Natural killer cell treated with Interleukin-12 subunit alpha and Interleukin-12 subunit beta and Interleukin-15 and Interleukin-18, amount 100 ng/mL, for 72 hours (primary cell): ENCODE data around the gene NIP7. TPM values are rescaled to one million over a fixed set of nuclear protein-coding genes. Genes with fewer than 3 reads are reported as not detected.

ENCODE experiments used
- ATAC-seq, 2 donors: fragments of 150-1000 bp; cut with Tn5 transposase in 1 of 2; sonication (Bioruptor Pico), chemical (Tn5 transposase) in 1 of 2; 2 replicates each; pipeline ENCODE4 v1.10.0; 2021
- DNase-seq: peaks from one replicate; pipeline ENCODE4 v3.0.0; 2022; ENCODE audit warnings: low spot score
- H3K27ac Mint-ChIP-seq, 2 donors: 1 replicate in 1 of 2; 2 replicates in 1 of 2; pipeline ENCODE4 v1.8.0; 2022; ENCODE audit warnings: mixed read lengths in 2 of 2, mild to moderate bottlenecking in 1 of 2, moderate library complexity in 1 of 2
- H3K27me3 Mint-ChIP-seq, 2 donors: 1 replicate in 1 of 2; 2 replicates in 1 of 2; pipeline ENCODE4 v1.8.0; 2022; ENCODE audit warnings: mixed read lengths in 2 of 2
- H3K36me3 Mint-ChIP-seq: one replicate; pipeline ENCODE4 v1.8.0; 2022; ENCODE audit warnings: mixed read lengths
- H3K4me1 Mint-ChIP-seq, 2 donors: 1 replicate in 1 of 2; 2 replicates in 1 of 2; pipeline ENCODE4 v1.8.0; 2022; ENCODE audit warnings: low read depth in 2 of 2, mixed read lengths in 2 of 2, mild to moderate bottlenecking in 1 of 2
- H3K4me3 Mint-ChIP-seq: one replicate; pipeline ENCODE4 v1.8.0; 2022; ENCODE audit warnings: mixed read lengths
- H3K9me3 Mint-ChIP-seq: 2 replicates; pipeline ENCODE4 v1.8.0; 2022; ENCODE audit warnings: mixed read lengths
- total RNA-seq, 2 donors: library from RNA; stranded (reverse); gene quantifications; one replicate each; pipeline ENCODE4 v1.2.3, GENCODE V29; 2022

NIP7 gene
- total RNA-seq, 2 donors from 2014 or later, result 52.3 to 82.8 TPM

GRCh38 chr16:69368866-69369265, 29.3 kb downstream of the NIP7 start:
- Mint-ChIP-seq H3K27ac (no peak overlapping the region), H3K9me3 (no peaks in the 10 kb centered on the region), H3K36me3 (peaks cover 39% of the 10 kb centered on the region), H3K27me3 (no peaks in the 10 kb centered on the region), H3K4me3 (no peak overlapping the region), H3K4me1 (peaks cover 5 to 18% of the 10 kb centered on the region in 2 donors)
- ATAC-seq (no peak), DNase-seq (no peak)

DNA sequence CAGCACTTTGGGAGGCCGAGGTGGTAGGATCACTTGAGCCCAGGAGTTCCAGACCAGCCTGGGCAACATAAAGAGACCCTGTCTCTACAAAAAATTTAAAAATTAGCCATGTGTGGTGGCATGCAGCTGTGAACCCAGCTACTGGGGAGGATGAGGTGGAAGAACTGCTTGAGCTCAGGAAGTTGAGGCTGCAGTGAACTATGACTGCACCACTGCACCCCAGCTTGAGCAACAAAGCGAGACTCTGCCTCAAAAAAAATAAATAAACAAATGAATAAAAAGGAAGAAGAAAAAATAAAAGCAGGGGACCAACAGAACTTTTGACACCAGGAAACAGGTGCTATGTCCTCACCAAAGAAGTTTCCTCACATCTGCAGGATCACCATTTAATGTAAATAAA, 32.0 kb downstream of the NIP7 start:
- peak overlapping the region; percentile 12 to 24 for H3K27ac Mint-ChIP-seq

GRCh38 chr16:69373019-69373418, 33.4 kb downstream of the NIP7 start:
- ATAC-seq, result no peak
- Mint-ChIP-seq H3K4me3 (no peak overlapping the region), H3K4me1 (peaks cover 12 to 17% of the 10 kb centered on the region in 2 donors), H3K27me3 (no peaks in the 10 kb centered on the region), H3K36me3 (peaks cover 23% of the 10 kb centered on the region), H3K9me3 (no peaks in the 10 kb centered on the region), H3K27ac (no peak overlapping the region)
- DNase-seq, result no peak

More for the DNA sequence above, 32.0 kb downstream of the NIP7 start:
- Mint-ChIP-seq H3K4me1 (peaks cover 5 to 14% of the 10 kb centered on the region in 2 donors), H3K27me3 (no peaks in the 10 kb centered on the region), H3K36me3 (peaks cover 25% of the 10 kb centered on the region), H3K9me3 (no peaks in the 10 kb centered on the region), H3K4me3 (no peak overlapping the region)
- DNase-seq (no peak), ATAC-seq (no peak)

GRCh38 chr16:69376393-69377059, 37.0 kb downstream of the NIP7 start:
- peaks cover 7 to 18% of the 10 kb centered on the region in 2 donors for H3K4me1 Mint-ChIP-seq
- no peaks in the 10 kb centered on the region for H3K27me3 Mint-ChIP-seq
- ATAC-seq (no peak), DNase-seq (no peak)
- H3K4me3 Mint-ChIP-seq, result no peak overlapping the region
- H3K27ac Mint-ChIP-seq, result peak overlapping the region in 1 of 2 donors; percentile 56
- H3K9me3 Mint-ChIP-seq, result no peaks in the 10 kb centered on the region
- peaks cover 14% of the 10 kb centered on the region for H3K36me3 Mint-ChIP-seq

GRCh38 chr16:69378036-69378435, 38.5 kb downstream of the NIP7 start:
- no peak overlapping the region for H3K4me3 Mint-ChIP-seq
- no peak for ATAC-seq
- H3K36me3 Mint-ChIP-seq, result peaks cover 20% of the 10 kb centered on the region
- no peak for DNase-seq
- H3K27me3 Mint-ChIP-seq, result no peaks in the 10 kb centered on the region
- peaks cover 19 to 24% of the 10 kb centered on the region in 2 donors for H3K4me1 Mint-ChIP-seq
- H3K9me3 Mint-ChIP-seq, result no peaks in the 10 kb centered on the region
- peak overlapping the region in 1 of 2 donors; percentile 74 for H3K27ac Mint-ChIP-seq

DNA sequence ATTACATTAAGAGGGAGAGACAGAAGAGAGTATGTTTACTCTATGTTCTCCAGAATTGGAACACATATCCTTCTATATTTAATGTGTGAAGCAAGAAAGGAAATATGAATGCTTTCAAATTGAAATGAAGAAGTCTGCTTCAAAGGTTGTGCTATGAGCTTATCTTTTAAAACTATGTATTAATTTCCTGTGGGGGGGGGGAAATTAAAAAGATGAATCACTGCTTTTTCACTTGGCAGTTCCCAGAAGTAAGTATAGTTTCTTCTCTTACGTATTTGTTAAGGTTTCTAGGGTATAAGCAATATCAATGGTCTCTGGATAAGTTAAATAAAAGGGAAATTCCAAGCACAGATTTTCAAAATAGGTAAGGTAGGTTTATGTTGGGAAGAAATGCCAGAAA, 39.2 kb downstream of the NIP7 start:
- Mint-ChIP-seq H3K4me3 (no peak overlapping the region), H3K27me3 (no peaks in the 10 kb centered on the region), H3K27ac (peak overlapping the region in 1 of 2 donors; percentile 74), H3K36me3 (peaks cover 21% of the 10 kb centered on the region), H3K4me1 (peaks cover 23 to 25% of the 10 kb centered on the region in 2 donors), H3K9me3 (no peaks in the 10 kb centered on the region)
- no peak for DNase-seq
- ATAC-seq, result no peak

GRCh38 chr16:69381231-69381630, 41.7 kb downstream of the NIP7 start:
- Mint-ChIP-seq H3K4me1 (peaks cover 37 to 44% of the 10 kb centered on the region in 2 donors), H3K4me3 (no peak overlapping the region), H3K27me3 (no peaks in the 10 kb centered on the region), H3K27ac (no peak overlapping the region), H3K36me3 (peaks cover 36% of the 10 kb centered on the region), H3K9me3 (no peaks in the 10 kb centered on the region)
- no peak for DNase-seq
- no peak for ATAC-seq

DNA sequence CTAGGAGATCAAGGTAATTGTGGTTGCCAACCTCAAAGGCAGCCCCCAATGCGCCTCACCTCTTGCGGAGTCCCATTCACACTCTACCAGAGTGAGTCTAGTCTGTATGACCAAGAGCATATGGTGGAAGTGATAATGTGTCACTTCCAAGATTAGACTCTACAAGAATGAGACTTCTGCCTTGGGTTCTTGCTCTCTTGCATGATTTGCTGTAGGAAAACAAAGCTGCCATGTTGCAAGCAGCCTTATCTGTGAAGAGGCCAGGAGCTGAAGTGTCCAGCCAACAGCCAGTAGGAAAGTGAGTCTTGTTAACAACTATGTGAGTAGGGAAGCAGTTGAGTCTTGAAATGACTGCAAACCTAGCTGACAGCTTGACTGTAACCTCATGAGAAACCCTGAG, 42.8 kb downstream of the NIP7 start:
- peak overlapping the region; percentile 21 for H3K4me3 Mint-ChIP-seq
- H3K27me3 Mint-ChIP-seq, result no peaks in the 10 kb centered on the region
- no peaks in the 10 kb centered on the region for H3K9me3 Mint-ChIP-seq
- peak overlapping the region; percentile 92 to 95 for H3K27ac Mint-ChIP-seq
- ATAC-seq (no peak), DNase-seq (no peak)
- peaks cover 36% of the 10 kb centered on the region for H3K36me3 Mint-ChIP-seq
- H3K4me1 Mint-ChIP-seq, result peaks cover 36 to 44% of the 10 kb centered on the region in 2 donors

GRCh38 chr16:69384974-69385373, 45.4 kb downstream of the NIP7 start:
- H3K27me3 Mint-ChIP-seq, result no peaks in the 10 kb centered on the region
- H3K4me3 Mint-ChIP-seq, result peak overlapping the region; percentile 95
- ATAC-seq (no peak), DNase-seq (no peak)
- H3K4me1 Mint-ChIP-seq, result peaks cover 22 to 37% of the 10 kb centered on the region in 2 donors
- peaks cover 22% of the 10 kb centered on the region for H3K36me3 Mint-ChIP-seq
- H3K9me3 Mint-ChIP-seq, result no peaks in the 10 kb centered on the region
- peak overlapping the region; percentile 92 to 95 for H3K27ac Mint-ChIP-seq

- Mint-ChIP-seq H3K27me3 (no peaks in the 10 kb centered on the region), H3K27ac (peak overlapping the region in 1 of 2 donors; percentile 92), H3K4me1 (peaks cover 22 to 37% of the 10 kb centered on the region in 2 donors), H3K4me3 (no peak overlapping the region), H3K9me3 (no peaks in the 10 kb centered on the region), H3K36me3 (peaks cover 22% of the 10 kb centered on the region)
- DNase-seq (no peak), ATAC-seq (no peak)
Observed at GRCh38 chr16:69386596-69386995, 47.0 kb downstream of the NIP7 start.

Other genes with a start within 250 kb of the NIP7 start
- gene HAS3, start 234.1 kb upstream of the NIP7 start, total RNA-seq, result under 1 TPM; 0.36 to 0.98 TPM
- gene CHTF8, start 207.2 kb upstream of the NIP7 start, total RNA-seq, result 100 to 1,000 TPM; 118 to 133 TPM
- 10 to 100 TPM; 72.9 to 92.0 TPM for gene UTP4, start 207.1 kb upstream of the NIP7 start, total RNA-seq
- 10 to 100 TPM; 10.7 to 26.1 TPM for gene SNTB2, start 152.6 kb upstream of the NIP7 start, total RNA-seq
- gene VPS4A, start 28.4 kb upstream of the NIP7 start, total RNA-seq, result 10 to 100 TPM; 41.5 to 45.8 TPM
- 10 to 100 TPM; 15.6 to 26.9 TPM for gene PDF, start 9.2 kb upstream of the NIP7 start, total RNA-seq
- 10 to 100 TPM; 29.6 to 39.0 TPM for gene COG8, start 208 bp upstream of the NIP7 start, total RNA-seq
- 1 to 10 TPM; 1.5 to 5.0 TPM for gene TMED6, start 12.0 kb downstream of the NIP7 start, total RNA-seq
- gene TERF2, start 46.2 kb downstream of the NIP7 start, total RNA-seq, result 10 to 100 TPM; 39.9 to 43.3 TPM
- gene CYB5B, start 84.8 kb downstream of the NIP7 start, total RNA-seq, result 100 to 1,000 TPM; 162 to 230 TPM
- gene NFAT5, start 226.2 kb downstream of the NIP7 start, total RNA-seq, result 100 to 1,000 TPM; 106 to 152 TPM